Subcutaneous preadipocyte (primary cell): ENCODE data around the gene NCOA6. TPM values are rescaled to one million over a fixed set of nuclear protein-coding genes. Genes with fewer than 3 reads are reported as not detected.

Experiments
- small RNA-seq: library from RNA; depleted of rRNA; stranded (forward); fragments of <200 nt; gene quantifications from one replicate; pipeline ENCODE3, GENCODE V24; 2012
- total RNA-seq: library from RNA; depleted of rRNA; stranded (reverse); fragments of >200 nt; gene quantifications from 2 replicates; pipeline ENCODE4 v1.2.3, GENCODE V29; 2012

NCOA6 gene
- total RNA-seq, result 7.7 and 9.4 TPM in 2 replicates

DNA sequence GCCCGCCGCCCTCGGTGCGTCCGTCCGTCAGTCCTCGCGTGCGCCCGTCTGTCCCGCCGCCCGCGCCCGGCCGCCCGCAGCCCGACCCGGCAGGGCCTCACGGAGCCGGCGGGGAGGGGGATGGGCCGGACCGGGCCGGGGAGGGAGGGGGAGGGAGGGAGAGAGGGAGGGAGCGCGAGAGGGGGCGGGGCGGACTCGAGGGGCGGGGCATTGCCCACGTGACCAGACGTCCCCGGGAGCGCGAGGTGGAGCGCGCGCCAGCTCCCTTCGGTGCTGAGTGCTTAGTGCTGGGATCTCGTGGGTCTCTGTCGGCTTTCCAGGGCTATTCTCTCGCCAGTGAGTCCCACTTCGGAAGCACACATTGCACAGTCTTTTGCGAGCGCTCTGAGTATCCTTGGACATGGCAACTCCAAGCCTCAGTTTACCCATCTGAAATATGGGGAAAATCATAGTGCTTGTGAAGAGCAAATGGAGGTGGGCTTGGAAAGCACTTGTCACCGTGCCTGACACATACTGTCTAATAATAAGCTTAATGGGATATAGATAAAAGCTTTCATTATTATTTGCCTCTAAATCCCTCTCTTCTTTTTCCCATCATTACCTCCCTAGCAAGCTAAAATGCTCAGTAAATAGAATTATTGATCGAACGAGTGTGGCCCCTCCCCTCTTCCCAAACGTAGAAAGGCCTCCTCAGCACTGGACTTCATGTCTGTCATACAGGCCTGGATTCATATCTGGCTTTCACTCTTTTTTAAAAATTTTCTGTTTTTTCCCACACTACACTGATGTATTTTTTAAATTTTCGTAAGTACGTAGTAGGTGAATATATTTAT lies at the start of gene NCOA6:
TSS of gene NCOA6 (minus strand) at position 122 of the 833 bp plus-strand sequence. CDS start 43,296 bp downstream, outside the sequence.

DNA sequence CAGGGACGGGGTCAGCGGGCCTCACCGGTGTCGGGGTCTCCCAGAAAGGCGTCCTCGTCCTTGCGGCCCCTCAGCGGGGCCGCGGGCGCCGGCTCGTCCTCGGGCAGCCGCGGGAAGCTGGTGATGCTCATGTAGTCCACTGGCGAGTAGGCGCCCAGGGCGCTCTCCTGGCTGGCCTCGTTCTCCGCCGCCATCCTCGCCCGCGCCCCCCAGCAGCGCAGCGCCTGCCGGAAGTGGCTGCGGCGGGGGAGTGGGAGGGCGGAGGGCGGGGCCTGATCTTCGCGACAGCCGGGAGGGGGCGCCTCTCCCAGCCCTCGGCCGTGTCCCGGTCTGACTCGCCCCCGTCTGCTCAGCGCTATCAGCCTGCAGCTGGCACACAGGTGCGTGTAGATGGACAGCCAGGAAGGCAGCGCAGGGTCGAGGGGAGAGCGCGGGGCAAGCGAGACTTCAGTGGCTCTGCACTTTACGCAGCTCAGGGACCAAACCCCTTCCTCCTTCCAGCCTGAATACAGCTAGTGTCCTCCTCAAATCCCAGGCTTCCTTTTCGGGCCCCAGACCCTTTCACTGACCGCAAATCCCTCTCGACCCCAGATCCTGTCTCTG lies 47.3 kb upstream of the NCOA6 start, which contains the start of gene GGT7:
TSS of gene GGT7 (minus strand) at position 235 of the 603 bp plus-strand sequence. CDS start at position 194, 41 bp downstream.

DNA sequence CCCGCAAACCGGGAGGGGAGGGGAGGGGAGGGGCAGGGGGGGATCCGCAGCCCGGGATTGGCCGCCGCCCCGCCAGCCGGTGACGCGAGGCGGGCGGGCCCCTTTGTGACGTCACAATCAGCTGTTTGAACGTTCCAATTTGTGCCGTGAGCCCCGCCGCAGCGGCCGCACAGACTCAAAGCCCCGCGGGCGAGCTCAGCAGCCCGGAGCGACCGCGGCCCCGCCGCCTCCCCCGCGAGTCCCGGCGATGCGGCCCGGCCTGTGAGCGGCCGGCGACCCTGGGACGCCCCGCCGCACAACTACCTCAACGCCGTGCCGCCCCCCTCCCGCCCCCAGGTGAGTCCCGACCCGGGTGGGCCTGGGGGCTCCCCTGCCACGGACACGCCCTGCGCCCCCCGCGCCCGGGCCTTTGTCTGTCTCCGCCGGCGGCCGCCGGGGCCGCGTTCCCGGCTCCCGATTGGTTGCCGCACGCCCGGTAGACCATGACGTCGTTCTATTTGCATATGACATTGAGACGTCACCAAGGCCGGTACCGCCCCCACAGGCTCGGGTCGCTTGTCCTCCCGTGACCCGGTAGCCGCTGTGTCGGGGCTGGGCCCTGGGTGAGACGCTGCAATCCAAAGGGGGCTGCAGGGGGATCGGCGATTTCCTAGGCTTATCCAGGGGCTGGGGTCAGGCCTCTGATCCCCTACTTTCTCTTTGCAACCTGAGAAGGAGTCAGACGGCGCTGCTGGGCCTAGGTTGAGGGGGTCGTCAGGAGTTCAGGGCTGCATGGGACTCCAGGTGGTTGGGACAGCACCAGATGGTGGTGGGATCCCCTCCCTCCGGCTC lies 121.1 kb downstream of the NCOA6 start, which contains the start of gene TP53INP2:
TSS of gene TP53INP2 (plus strand) at position 168 of the 831 bp plus-strand sequence. CDS start 4,396 bp downstream, outside the sequence.

DNA sequence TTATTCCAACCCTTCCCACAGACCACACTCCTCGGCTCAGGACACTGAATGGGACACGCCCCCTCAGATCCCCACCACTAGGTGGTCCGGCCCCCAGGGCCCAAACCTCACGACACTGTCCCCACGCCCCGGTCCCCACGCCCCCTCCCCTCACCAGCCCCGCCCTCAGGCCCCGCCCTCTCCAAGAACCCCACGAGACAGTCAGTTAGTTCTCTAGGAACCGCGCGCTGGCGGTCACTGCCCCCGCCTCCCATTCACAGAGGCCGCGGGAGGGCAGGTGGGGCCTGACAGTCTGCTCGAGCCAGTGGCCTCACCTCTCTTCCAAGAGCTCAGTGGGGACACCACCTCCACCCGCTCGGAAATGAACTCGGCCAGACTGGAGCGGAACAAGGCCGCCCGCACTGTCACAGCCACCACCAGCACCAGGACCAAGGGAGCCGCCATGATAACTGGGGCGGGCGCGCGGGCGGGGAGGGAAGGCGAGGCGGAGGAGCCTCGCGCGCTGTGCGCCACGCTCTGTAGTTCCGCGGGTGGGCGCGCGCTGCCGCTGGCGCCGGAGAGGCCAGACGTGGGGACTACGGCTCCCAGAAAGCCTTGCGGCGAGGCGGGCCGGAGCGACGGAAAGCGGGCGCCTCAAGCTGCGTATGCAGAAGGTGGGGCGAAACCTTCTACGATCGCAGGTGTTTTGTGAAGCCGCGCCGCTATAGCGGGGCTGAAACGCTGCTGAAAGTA lies 148.6 kb downstream of the NCOA6 start, which contains the start of gene PIGU:
TSS of gene PIGU (minus strand) at position 451 of the 732 bp plus-strand sequence. CDS start at position 444, 7 bp downstream.

Small RNA genes within 50 kb of the gene (small RNA-seq; reads per million reads assigned to genes)
- gene AL118520.1, result 0.16 reads per million

Other genes starting within 250 kb of the NCOA6 start
- gene PIGU, start 148.6 kb downstream of the NCOA6 start, total RNA-seq, result 14.5 and 16.2 TPM in 2 replicates
- 1.5 and 1.6 TPM in 2 replicates for gene TP53INP2, start 121.3 kb downstream of the NCOA6 start, total RNA-seq
- 5.9 and 8.8 TPM in 2 replicates for gene GGT7, start 47.2 kb upstream of the NCOA6 start, total RNA-seq
- 84.9 and 98.9 TPM in 2 replicates for gene ACSS2, start 51.0 kb upstream of the NCOA6 start, total RNA-seq
- 64.7 and 74.1 TPM in 2 replicates for gene GSS, start 130.2 kb upstream of the NCOA6 start, total RNA-seq
- gene MYH7B, start 130.2 kb upstream of the NCOA6 start, total RNA-seq, result under 0.01 TPM in 1 of 2 replicates, not detected in the other